ENCODE measurements around the gene TMEM43.

Gene TMEM43

GRCh38 chr3:14158370-14158769, 33.5 kb downstream of the TMEM43 start:
- Histone ChIP-seq H3K36me3 (peaks cover 76% of the 10 kb centered on the region), H3K27me3 (ENCODE audit: insufficient read depth, low read depth, severe bottlenecking) (no peaks in the 10 kb centered on the region), H3K9me3 (ENCODE audit: severe bottlenecking) (peaks cover 3% of the 10 kb centered on the region), H3K4me3 (ENCODE audit: low read depth, low read length) (no peak overlapping the region), H3K27ac (no peak overlapping the region)
- TF ChIP-seq CTCF (IDR thresholded peaks at IDR 0.05; ENCODE audit: low read depth, low read length), result no peak
- DNase-seq, result no peak

- Histone ChIP-seq H3K36me3 (peaks cover 76% of the 10 kb centered on the region), H3K27ac (no peak overlapping the region)
- no peak for TF ChIP-seq CTCF (IDR thresholded peaks at IDR 0.05; ENCODE audit: low read depth, low read length)
These were observed 34.6 kb downstream of the TMEM43 start for GRCh38 chr3:14159426-14159825.

GRCh38 chr3:14161282-14161681, 36.4 kb downstream of the TMEM43 start:
- Histone ChIP-seq H3K27me3 (ENCODE audit: insufficient read depth, low read depth, severe bottlenecking) (no peaks in the 10 kb centered on the region), H3K36me3 (peaks cover 85% of the 10 kb centered on the region), H3K9me3 (ENCODE audit: severe bottlenecking) (peaks cover 3% of the 10 kb centered on the region), H3K27ac (no peak overlapping the region), H3K4me3 (ENCODE audit: low read depth, low read length) (no peak overlapping the region)
- no peak for DNase-seq
- TF ChIP-seq CTCF (IDR thresholded peaks at IDR 0.05; ENCODE audit: low read depth, low read length), result no peak

More at GRCh38 chr3:14159426-14159825, 34.6 kb downstream of the TMEM43 start:
- Histone ChIP-seq H3K4me3 (ENCODE audit: low read depth, low read length) (no peak overlapping the region), H3K9me3 (ENCODE audit: severe bottlenecking) (peaks cover 3% of the 10 kb centered on the region), H3K27me3 (ENCODE audit: insufficient read depth, low read depth, severe bottlenecking) (no peaks in the 10 kb centered on the region)
- DNase-seq, result no peak

GRCh38 chr3:14162178-14162577, 37.3 kb downstream of the TMEM43 start:
- H3K36me3 ChIP-seq, result peaks cover 93% of the 10 kb centered on the region
- DNase-seq, result no peak
- no peak overlapping the region for H3K27ac ChIP-seq
- peaks cover 3% of the 10 kb centered on the region for H3K9me3 ChIP-seq (ENCODE audit: severe bottlenecking)
- TF ChIP-seq CTCF (IDR thresholded peaks at IDR 0.05; ENCODE audit: low read depth, low read length), result no peak
- H3K27me3 ChIP-seq (ENCODE audit: insufficient read depth, low read depth, severe bottlenecking), result no peaks in the 10 kb centered on the region
- H3K4me3 ChIP-seq (ENCODE audit: low read depth, low read length), result no peak overlapping the region

GRCh38 chr3:14166877-14167603, 42.2 kb downstream of the TMEM43 start:
- TF ChIP-seq CTCF (IDR thresholded peaks at IDR 0.05; ENCODE audit: low read depth, low read length), result no peak
- peaks cover 95% of the 10 kb centered on the region for H3K36me3 ChIP-seq
- no peaks in the 10 kb centered on the region for H3K27me3 ChIP-seq (ENCODE audit: insufficient read depth, low read depth, severe bottlenecking)
- no peak overlapping the region for H3K27ac ChIP-seq
- DNase-seq, result no peak
- no peaks in the 10 kb centered on the region for H3K9me3 ChIP-seq (ENCODE audit: severe bottlenecking)
- H3K4me3 ChIP-seq (ENCODE audit: low read depth, low read length), result no peak overlapping the region

- peaks cover 84% of the 10 kb centered on the region for H3K36me3 ChIP-seq
- no peaks in the 10 kb centered on the region for H3K9me3 ChIP-seq (ENCODE audit: severe bottlenecking)
- no peak overlapping the region for H3K27ac ChIP-seq
- DNase-seq, result no peak
- no peaks in the 10 kb centered on the region for H3K27me3 ChIP-seq (ENCODE audit: insufficient read depth, low read depth, severe bottlenecking)
- no peak overlapping the region for H3K4me3 ChIP-seq (ENCODE audit: low read depth, low read length)
- no peak for TF ChIP-seq CTCF (IDR thresholded peaks at IDR 0.05; ENCODE audit: low read depth, low read length)
These were observed 44.6 kb downstream of the TMEM43 start for GRCh38 chr3:14169435-14169834.

Measured in WERI-Rb-1 (cell line).